Measurements from ENCODE around the gene YWHAQ. TPM values are rescaled to one million over a fixed set of nuclear protein-coding genes. Genes with fewer than 3 reads are reported as not detected.

YWHAQ gene
- polyA plus RNA-seq, 2 of the 4 experiments (the other 2 are of a cell fraction): 661 to 833 TPM

GRCh38 chr2:9552219-9553178, 78.3 kb downstream of the YWHAQ start (continued):
- TF ChIP-seq CBX8 (IDR thresholded peaks at IDR 0.05) (no peak), JUNB (IDR thresholded peaks at IDR 0.05) (peak; percentile 94), MAX (IDR thresholded peaks at IDR 0.05) (peak; percentile 36; the same call in 1 of the 2 replicates), ESRRA (IDR thresholded peaks at IDR 0.05; ENCODE audit: borderline replicate concordance, low read length) (no peak), EHF (CRISPR knock-in tag; IDR thresholded peaks at IDR 0.05) (no peak; the same call in 1 of the 2 replicates), PBX3 (IDR thresholded peaks at IDR 0.05) (no peak), MAFK (IDR thresholded peaks at IDR 0.05; ENCODE audit: partially characterized antibody) (peak; percentile 83), HEYL (CRISPR knock-in tag; IDR thresholded peaks at IDR 0.05) (no peak), CHD4 (IDR thresholded peaks at IDR 0.05; ENCODE audit: borderline replicate concordance) (no peak), POLR2AphosphoS2 (conservative IDR thresholded peaks at IDR 0.05; ENCODE audit: low read length) (no peak), ATOH8 (CRISPR knock-in tag; IDR thresholded peaks at IDR 0.05; ENCODE audit: low read depth) (no peak), KDM1A (IDR thresholded peaks at IDR 0.05; ENCODE audit: low read depth) (no peak), NPAS2 (CRISPR knock-in tag; IDR thresholded peaks at IDR 0.05; ENCODE audit: borderline replicate concordance) (no peak), NR3C1 (IDR thresholded peaks at IDR 0.05) (no peak), REST (IDR thresholded peaks at IDR 0.05) (no peak), EHMT2 (IDR thresholded peaks at IDR 0.05; ENCODE audit: low read depth) (no peak), JUN (IDR thresholded peaks at IDR 0.05) (peak in 1 of 2 experiments; percentile 66; a peak in 1 of 5 replicates), RARB (CRISPR knock-in tag; IDR thresholded peaks at IDR 0.05) (peak; percentile 56), ZFP36 (IDR thresholded peaks at IDR 0.05; ENCODE audit: borderline replicate concordance, partially characterized antibody) (no peak), ZNF302 (CRISPR knock-in tag; IDR thresholded peaks at IDR 0.05) (no peak), RAD21 (conservative IDR thresholded peaks at IDR 0.05 in 1 of 2, IDR thresholded peaks at IDR 0.05 in 1 of 2) (peak in 1 of 2 experiments; percentile 5; a peak in 1 of 5 replicates), USF2 (IDR thresholded peaks at IDR 0.05) (no peak)
